ENCODE results near the gene HOXD1.
A peak's percentile ranks its signal among the peaks of the same experiment; 100 is the strongest.

The HOXD1 gene

GRCh38 chr2:176187899-176188773, at the start of gene HOXD1:
HOXD1 (plus strand) TSS chr2:176188668; CDS start chr2:176188802, 134 bp downstream.
- no peak for DNase-seq (ENCODE audit: low read depth)

DNA sequence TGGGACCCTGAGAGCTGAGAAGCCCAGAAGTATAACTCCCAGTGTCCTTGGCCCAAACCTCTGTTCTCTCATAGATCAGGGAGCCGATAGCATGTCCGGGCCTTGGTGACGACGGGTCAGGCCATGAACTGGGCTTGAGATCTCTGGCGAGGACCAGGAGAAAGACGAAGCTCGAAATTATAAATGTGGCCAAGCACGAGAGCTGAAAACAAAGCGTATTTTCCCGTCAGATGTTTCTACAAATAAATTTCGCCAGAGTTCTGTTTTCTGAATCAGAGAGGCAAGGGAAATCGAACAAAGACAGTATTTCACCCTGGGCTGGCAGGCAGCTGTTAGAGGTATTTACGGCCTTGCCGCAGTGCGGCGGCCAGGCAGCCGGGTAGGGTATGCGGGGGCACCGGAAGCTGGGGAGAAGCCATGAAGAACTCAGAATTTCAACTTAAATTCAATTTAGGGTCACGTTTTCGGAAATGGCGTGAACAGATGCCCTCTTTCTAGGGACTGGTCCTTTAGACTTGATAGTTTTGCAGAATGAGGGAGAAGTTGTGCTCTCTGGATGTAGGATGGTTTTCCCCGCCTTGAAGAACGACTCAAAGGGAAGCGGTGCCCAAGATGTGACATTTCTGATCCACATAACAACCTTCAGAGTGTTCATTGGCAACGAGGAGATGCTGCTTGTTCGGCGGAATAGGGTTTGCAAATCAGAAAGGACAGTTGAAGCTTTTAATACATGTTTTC, 49.4 kb upstream of the HOXD1 start:
- DNase-seq (ENCODE audit: low read depth): no peak

DNA sequence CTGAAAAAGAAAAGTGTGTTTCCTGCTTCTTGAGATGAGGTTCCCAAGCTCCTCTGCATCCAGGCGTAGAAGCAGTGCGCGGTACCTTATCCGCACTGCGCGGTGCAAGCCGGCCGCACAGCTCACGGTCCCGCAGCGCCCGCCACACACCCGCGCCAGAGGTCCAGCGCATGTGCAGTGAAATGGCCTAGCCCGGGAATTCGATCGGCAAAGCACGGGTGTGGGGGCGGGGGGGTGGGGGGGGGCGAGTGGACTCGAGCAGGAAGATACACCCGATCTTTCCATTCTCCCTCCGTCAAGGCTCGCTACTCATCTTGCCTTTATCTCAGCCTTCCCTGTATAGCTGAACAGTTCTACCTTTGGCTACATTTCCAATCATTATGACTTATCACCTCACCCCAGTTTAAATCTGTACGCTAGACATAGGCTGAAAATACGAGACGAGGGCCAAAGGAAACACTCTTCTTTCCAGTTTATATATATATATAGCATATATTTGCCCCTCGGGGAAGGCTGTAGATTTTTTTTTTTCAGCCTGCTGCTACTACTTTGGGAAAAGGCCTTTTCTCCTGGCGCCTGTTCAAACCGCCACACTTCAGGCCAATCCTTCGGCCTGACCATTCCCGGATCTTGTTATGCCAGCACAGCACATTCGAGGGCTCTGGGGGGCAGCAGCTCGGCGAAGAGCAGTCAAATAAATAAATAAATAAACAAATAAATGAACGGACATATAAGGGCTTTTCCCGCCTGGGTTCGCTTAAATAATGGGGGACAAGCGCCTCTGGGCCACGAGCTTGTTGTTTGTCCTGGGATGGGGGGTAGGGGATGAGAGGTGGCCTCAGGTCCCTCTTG, 48.6 kb upstream of the HOXD1 start:
- no peak for DNase-seq (ENCODE audit: low read depth)

- peak; percentile 18 for DNase-seq (ENCODE audit: low read depth)
Observed at GRCh38 chr2:176140513-176141317, 47.8 kb upstream of the HOXD1 start.

DNA sequence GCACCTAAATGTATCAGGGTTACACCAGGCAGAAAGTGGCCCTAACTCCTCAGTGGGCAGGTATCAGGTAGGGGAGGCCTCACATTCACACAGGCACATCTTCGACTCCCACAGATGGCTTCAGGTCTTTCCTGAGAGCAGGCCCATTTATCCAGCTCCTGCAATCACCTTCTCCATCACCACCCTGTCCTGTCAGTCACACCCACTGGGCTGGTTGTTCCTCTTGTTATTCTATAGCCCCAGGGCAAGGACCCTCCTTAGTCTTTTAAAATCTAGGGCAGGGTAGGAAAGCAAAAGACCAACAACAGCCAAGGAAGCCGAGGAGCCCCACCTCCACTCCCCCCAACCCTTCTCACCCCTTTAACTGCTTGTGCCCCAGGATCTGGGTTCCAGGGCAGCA, 46.2 kb upstream of the HOXD1 start:
- no peak for DNase-seq (ENCODE audit: low read depth)

GRCh38 chr2:176145085-176145969, 43.1 kb upstream of the HOXD1 start:
- DNase-seq (ENCODE audit: low read depth): no peak

GRCh38 chr2:176146101-176146500, 42.4 kb upstream of the HOXD1 start:
- no peak for DNase-seq (ENCODE audit: low read depth)

GRCh38 chr2:176146645-176147044, 41.8 kb upstream of the HOXD1 start:
- DNase-seq (ENCODE audit: low read depth): no peak

DNA sequence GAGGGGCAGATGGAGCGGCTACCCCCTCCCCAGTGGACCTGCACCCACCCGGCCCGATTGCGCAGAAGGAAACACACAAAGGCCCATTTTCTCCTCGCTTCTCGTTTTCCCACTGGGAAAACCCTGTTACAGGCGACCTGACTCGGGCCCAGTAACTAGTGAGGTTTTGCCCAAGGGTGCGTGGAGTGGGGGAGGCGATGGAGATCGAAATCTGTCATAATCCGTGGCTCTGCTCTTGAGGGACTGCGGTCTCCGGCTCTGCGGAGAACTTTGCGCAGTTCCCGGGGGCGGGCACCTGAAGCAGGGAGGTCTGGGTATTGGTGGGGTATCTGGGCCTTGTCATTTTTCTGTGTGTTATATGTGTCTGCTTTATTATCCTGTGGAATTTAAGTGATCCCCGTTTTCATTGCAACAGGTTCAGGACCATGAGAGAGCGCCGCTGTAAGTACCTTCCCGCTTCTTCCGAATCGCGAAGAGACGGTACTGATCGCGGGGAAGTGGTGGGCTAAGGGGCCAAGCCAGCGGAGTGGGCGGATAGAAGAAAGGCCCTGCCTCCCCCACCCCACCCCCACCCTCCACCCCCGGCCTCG, 41.2 kb upstream of the HOXD1 start:
- DNase-seq (ENCODE audit: low read depth): no peak

GRCh38 chr2:176147800-176148496, 40.5 kb upstream of the HOXD1 start:
- DNase-seq (ENCODE audit: low read depth): no peak

DNA sequence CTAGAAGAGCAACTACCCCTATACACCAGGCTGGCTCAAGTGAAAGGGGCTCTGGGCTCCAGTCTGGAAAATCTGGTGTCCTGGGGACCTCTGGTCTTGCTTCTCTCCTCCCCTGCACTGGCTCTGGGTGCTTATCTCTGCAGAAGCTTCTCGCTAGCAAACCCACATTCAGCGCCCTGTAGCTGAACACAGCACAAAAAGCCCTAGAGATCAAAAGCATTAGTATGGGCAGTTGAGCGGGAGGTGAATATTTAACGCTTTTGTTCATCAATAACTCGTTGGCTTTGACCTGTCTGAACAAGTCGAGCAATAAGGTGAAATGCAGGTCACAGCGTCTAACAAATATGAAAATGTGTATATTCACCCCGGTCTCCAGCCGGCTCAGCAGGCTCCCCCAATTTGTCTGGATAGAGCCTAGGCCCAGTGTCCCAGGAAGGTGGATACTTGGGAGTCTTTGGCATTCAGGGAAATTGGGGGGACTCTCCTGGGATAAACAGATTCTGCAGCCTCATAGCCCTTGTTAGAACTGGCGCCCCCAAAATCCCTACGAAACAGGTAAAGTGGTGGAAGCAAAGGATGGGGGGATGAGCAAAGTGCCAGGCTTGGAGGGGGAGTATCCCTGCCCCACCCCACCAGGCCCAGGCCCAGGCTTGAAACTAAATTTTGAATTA, 39.6 kb upstream of the HOXD1 start:
- no peak for DNase-seq (ENCODE audit: low read depth)

DNA sequence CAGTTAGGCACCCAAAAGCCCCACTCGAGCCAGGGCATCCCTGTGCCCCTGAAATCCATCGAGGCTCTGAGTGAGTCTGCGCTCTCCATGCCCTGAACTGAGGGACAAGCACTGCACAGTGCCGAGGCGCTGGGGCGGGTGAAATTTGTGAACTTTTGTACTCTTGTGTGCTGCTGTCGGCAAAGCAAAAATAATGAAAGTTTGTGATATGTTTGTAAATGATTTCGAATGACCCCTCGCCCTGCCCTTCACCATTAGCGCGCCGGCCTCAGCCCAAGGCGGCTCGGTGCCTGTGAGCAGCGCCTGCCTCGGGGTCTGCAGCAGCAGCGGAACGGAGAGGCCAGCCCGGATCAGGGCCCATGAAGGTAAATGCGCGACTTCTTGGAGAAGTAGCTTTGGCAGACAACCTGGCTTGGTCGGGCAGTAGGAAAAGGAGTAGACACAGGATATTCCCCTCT, 39.0 kb upstream of the HOXD1 start:
- DNase-seq (ENCODE audit: low read depth): no peak

DNA sequence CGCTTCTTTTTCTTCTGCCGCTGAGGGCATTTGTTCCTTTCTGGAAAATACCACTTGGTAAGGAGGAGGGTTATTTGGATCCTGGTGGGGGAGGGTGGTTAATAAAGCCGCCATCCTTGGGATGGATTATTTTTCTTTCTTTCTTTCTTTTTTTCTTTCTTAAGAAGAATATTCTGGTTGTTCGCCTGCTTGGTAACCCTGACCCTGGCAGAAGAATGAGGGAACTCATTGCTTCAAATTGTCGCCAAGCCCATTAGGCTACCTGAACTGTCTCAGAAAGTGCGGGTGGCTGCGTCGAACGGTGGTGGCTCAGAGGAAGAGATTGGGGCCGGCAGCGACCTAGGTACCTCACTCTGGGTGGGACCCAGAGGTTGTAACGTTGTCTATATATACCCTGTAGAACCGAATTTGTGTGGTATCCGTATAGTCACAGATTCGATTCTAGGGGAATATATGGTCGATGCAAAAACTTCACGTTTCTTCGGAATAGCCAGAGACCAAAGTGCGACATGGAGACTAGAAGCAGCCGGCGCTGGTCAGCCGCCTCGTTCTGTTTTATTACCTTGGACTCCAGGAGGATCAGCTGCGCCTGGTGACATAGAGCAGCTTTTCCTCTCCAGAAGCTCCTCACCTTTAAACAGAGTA, 38.4 kb upstream of the HOXD1 start:
- no peak for DNase-seq (ENCODE audit: low read depth)

GRCh38 chr2:176150584-176151441, 37.7 kb upstream of the HOXD1 start:
- DNase-seq (ENCODE audit: low read depth): no peak

GRCh38 chr2:176151442-176152287, 36.8 kb upstream of the HOXD1 start, which contains the start of gene HOXD4:
HOXD4 (plus strand) TSS chr2:176151550; CDS start chr2:176151634, 84 bp downstream.
- no peak for DNase-seq (ENCODE audit: low read depth)
